G401.6 (cell line): Measurements from ENCODE around the gene MFRP.
"Not testable (repeated sequence)": the region's sequence is repeated elsewhere in the genome, so short reads cannot be mapped to it uniquely, and the experiment has no call there.

Experiments used
- FAIRE-seq: peaks from 2 replicates; lab custom pipeline; 2012; peaks lifted over from hg19 to GRCh38; lab: Jason Lieb, UNC

Gene MFRP

GRCh38 chr11:119346605-119347004 is at the start of gene MFRP:
MFRP (minus strand) TSS chr11:119346705; CDS start chr11:119346513, 192 bp downstream.
- no peak for FAIRE-seq

GRCh38 chr11:119391275-119391674 is 44.8 kb upstream of the MFRP start:
- FAIRE-seq, result no peak

DNA sequence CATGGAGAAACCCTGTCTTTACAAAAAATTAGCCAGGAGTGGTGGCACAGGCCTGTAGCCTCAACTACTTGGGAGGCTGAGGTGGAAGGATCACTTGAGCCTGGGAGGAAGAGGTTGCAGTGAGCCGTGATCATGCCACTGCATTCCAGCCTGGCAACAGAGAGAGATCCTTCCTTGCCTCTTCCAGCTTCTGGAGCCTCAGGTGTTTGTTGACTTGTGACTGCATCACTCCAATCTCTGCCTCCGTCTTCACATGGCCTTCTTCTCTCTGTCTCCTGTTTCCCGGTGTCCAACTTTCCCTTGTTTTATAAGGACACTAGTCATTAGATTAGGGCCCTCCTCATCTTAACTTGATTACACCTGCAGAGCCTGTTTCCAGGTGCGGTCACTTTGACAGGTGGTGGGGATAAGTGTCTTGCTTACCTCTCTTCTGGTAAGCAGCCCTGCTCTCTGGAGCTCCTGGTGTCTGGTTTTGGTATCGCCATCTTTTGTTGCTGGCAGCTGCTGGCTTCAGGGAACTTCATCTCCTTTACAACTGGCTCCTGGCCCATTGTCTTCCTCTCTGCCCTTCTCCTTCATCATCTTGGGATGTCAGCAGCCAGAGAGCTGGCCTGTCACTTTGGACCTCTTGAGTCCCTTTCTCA is 43.2 kb upstream of the MFRP start:
- FAIRE-seq, result no peak

- FAIRE-seq, result no peak
Measured at GRCh38 chr11:119388103-119388502, 41.6 kb upstream of the MFRP start.

GRCh38 chr11:119384332-119384731 is 37.8 kb upstream of the MFRP start:
- no peak for FAIRE-seq

DNA sequence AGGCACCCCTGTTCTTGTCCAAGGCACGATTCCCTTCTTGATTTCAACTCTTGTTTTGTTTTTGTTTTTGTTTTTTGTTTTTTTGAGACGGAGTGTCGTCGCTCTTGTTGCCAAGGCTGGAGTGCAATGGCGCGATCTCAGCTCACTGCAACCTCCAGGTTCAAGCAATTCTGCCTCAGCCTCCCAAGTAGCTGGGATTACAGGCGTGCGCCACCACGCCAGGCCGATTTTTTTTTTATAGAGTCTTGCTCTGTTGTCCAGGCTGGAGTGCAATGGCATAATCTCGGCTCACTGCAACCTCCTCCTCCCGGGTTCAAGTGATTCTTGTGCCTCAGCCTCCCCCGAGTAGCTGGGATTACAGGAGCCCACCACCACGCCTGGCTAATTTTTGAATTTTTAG is 36.0 kb upstream of the MFRP start:
- FAIRE-seq, result not testable (repeated sequence)

GRCh38 chr11:119382101-119382500 is 35.6 kb upstream of the MFRP start:
- no peak for FAIRE-seq

DNA sequence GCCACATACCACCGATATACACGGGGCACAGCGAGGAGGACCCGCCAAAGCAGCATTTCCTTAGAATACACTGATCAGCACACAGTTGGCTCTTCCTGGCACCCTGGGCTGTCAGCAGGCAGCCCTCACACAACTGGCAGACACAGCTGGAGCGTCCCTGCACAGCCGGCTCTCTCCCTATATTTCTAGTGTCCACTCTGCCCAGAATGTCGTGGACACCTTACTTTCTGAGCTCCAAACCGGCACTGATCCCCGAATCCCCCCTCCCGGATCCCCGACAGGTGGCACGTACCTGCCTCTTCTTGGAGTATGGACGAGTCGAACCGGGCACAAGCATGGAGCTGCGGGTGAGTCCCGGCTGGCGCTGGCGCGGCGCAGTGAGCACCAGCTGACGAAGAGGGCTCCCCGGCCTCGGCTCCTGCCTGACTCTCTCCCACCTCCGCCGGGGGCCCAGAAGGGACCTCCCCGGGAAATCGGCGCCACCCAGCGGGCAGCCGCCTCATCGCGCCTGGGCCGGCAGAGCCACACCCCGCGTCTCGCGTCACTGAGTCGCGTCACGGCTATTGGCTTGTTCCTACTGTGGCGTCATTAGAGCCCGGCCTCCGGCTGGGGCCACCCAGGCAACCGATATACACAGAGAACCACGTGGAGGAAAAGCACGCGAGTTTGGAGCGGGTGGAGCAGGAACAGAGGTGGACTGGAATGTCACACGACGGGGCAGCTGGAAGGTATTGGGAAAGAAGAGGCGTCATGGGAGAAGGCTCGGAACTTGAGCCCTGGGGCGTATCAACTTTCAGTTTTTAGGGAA is 34.9 kb upstream of the MFRP start, which contains the start of gene USP2:
USP2 (minus strand) TSS at position 510 of the 808 bp plus-strand sequence. CDS start 8,210 bp downstream, outside the sequence.
- FAIRE-seq, result peak; percentile 95

DNA sequence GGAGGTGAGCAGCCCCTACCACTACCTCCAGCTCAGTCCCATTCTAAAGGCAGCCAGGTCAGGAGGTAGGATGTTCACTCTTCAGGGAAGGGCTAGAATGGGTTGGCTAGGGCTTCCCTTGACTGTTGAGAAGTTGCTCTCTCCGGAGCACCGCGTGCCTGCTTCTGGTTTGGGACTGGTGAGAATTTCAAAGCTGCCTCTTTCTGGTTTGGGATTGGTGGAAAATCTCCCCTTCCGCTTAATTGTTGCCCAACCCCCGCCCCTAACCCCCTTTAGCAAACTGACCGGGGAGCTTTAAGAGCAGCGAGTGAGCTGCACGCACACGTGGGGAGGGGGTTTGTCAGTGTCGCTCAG is 34.3 kb upstream of the MFRP start:
- FAIRE-seq, result peak; percentile 77

DNA sequence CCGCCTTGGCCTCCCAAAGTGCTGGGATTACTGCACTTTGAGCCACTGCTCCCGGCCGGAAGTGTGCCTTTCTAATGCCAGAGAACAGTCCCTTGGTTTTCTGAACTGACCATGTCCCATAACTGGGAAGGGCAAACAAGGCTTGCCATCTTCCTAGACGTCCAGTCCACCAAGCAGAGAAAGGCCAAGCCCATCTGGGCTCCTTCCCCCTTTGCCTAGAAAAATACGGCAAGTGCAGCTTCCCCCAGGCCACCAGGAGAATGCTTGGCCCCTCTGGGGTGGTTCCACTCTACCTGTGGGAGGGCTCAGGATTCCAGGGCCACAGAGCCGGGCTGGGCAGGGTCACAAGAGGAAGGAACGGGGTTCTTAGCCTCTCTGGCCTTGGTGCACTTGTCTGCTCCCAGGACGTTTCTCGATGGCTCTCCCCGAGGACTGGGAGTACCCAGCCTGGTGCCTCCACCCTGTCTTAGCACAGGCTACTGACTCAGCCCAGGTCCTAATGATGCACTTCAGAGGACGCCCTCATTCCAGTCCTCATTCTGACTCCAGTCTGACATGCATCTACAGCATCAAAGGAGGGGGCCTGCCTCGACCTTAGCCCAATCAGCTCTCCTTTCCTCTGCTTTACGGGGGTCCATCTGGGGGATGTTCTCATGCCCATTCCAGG is 33.8 kb upstream of the MFRP start:
- FAIRE-seq, result no peak

- no peak for FAIRE-seq
Measured at GRCh38 chr11:119378851-119379465, 32.5 kb upstream of the MFRP start.

- FAIRE-seq, result no peak
Measured at GRCh38 chr11:119377961-119378667, 31.6 kb upstream of the MFRP start.

DNA sequence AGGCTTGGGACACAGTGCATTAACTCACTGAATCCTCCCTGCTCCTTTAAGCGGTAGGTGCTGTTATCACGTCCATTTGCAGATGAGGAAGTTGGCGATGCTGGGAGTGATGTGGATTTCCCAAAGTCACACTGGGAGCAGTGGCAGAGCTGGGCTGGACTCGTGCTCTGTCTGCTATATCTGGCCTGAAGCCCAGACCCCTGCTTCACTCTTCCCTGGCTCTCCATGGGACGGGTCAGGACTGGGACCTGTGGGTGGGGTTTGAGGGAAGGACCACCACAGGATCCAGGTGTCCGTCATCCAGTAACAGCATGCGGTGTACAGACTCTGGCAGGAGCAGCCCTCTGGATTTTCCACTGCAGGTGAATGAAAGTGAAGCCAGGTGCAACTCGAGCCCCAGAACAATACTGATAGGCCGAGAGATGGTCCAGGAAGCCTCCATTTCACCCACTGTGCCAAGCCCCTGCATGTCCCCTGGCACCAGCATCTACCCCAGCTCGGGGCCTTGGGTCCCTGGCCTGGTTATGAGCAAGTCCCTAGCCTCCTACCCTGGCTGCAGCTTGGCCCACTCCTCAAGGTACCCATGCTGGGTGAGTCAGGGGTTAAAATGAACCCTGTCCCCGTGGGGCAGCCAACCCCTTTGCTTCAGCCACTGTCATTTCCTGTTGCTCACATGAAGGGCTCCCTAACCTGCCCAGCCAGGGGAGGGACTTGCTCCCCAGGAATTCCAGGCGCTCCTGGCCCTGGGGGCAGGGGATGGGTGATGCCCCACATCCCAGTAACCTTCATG is 30.8 kb upstream of the MFRP start:
- FAIRE-seq, result no peak

DNA sequence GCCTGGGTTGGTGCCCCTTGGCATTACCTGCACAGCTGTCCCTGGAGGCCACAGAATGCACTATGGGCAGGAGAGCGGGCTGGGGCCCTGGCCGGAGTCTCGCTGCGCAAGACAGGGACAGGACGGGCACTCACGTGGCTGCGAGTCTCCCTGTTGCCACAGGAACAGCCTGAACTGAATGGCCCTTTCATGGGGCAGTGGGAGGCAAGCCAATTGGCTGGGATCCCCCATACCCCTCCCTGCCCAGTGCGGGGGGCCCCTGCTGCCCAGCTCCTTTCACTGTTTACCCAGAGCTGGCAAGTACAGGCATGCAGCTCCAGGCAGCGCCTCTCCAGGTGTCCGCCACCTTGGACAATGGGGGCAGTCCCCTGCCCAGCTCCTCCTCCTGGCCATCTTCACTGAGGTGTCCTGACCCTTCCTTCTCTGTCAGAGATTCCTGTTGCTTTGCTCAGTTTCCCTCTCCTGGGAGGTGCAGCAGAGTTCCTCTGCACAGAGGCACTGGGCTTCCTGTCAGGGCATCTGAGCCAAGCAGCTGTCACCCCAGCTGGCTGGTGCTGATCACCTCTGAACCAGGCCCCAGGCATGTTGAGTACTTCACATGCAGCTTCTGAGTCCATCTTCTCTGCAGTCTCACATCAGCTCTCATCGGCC is 29.8 kb upstream of the MFRP start:
- no peak for FAIRE-seq

- no peak for FAIRE-seq
Measured at GRCh38 chr11:119375337-119376196, 29.1 kb upstream of the MFRP start.

DNA sequence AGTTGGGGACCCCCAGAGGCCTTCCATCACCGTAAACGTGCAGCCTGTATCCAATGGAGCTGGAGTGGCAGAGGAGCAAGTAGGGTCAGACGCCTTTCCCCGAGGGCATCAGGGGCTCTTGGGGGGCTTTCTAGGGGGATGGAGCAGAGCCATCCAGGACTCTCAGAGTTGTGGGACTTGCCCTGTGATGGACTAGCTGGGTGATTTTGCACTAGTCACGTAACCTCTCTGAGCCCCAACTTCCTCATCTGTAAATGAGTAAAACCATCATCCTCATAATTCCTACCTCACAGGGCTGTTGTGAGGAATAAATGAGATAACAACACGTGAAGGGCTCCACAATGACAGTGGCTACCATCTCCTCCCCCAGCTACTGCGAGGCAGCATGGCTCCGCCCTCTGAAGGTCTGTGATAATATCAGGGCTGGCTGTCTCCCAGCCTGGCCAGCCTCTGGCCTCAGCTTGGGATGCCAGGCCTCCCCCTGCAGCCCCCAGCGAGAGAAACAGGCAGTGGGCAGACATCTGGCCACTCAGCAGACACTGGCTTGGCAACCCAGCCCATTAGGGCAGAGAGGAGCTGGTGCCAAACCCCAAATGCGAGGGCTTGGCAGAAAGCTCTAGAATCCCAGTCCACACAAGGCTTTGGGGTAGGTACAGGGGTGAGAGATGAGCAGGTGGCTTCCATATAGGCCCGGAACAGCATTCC is 28.3 kb upstream of the MFRP start:
- FAIRE-seq, result no peak

- peak; percentile 95 for FAIRE-seq
Measured at GRCh38 chr11:119373921-119374631, 27.6 kb upstream of the MFRP start.
